ENCODE results near the gene FUCA1.
"Not testable (repeated sequence)": the region's sequence is repeated elsewhere in the genome, so short reads cannot be mapped to it uniquely, and the experiment has no call there.

Gene FUCA1

GRCh38 chr1:23862640-23863039 lies 5.5 kb downstream of the FUCA1 start:
- Histone ChIP-seq H3K27ac (ENCODE audit: low read length) (no peak overlapping the region), H3K9me3 (ENCODE audit: insufficient read depth, low read depth, low read length) (no peaks in the 10 kb centered on the region), H3K4me3 (ENCODE audit: low read length) (no peak overlapping the region), H3K4me1 (ENCODE audit: insufficient read depth, low read length) (no peaks in the 10 kb centered on the region), H3K9ac (ENCODE audit: low read depth, low read length) (no peak overlapping the region), H3K36me3 (ENCODE audit: insufficient read depth, low read depth, low read length) (no peaks in the 10 kb centered on the region), H3K27me3 (ENCODE audit: insufficient read depth, low read length) (peaks cover 26% of the 10 kb centered on the region)

GRCh38 chr1:23854568-23854967 lies 13.5 kb downstream of the FUCA1 start:
- Histone ChIP-seq H3K27ac (ENCODE audit: low read length) (no peak overlapping the region), H3K4me3 (ENCODE audit: low read length) (no peak overlapping the region), H3K9ac (ENCODE audit: low read depth, low read length) (no peak overlapping the region)

GRCh38 chr1:23853124-23853523 lies 15.0 kb downstream of the FUCA1 start:
- not testable (repeated sequence) for H3K27me3 ChIP-seq (ENCODE audit: insufficient read depth, low read length); H3K27ac ChIP-seq (ENCODE audit: low read length); H3K36me3 ChIP-seq (ENCODE audit: insufficient read depth, low read depth, low read length); H3K9ac ChIP-seq (ENCODE audit: low read depth, low read length); H3K4me3 ChIP-seq (ENCODE audit: low read length); H3K4me1 ChIP-seq (ENCODE audit: insufficient read depth, low read length); H3K9me3 ChIP-seq (ENCODE audit: insufficient read depth, low read depth, low read length)

More at GRCh38 chr1:23854568-23854967, 13.5 kb downstream of the FUCA1 start:
- Histone ChIP-seq H3K36me3 (ENCODE audit: insufficient read depth, low read depth, low read length) (no peaks in the 10 kb centered on the region), H3K27me3 (ENCODE audit: insufficient read depth, low read length) (no peaks in the 10 kb centered on the region), H3K4me1 (ENCODE audit: insufficient read depth, low read length) (no peaks in the 10 kb centered on the region), H3K9me3 (ENCODE audit: insufficient read depth, low read depth, low read length) (no peaks in the 10 kb centered on the region)

- H3K9me3 ChIP-seq (ENCODE audit: insufficient read depth, low read depth, low read length); H3K4me3 ChIP-seq (ENCODE audit: low read length); H3K27me3 ChIP-seq (ENCODE audit: insufficient read depth, low read length); H3K4me1 ChIP-seq (ENCODE audit: insufficient read depth, low read length); H3K36me3 ChIP-seq (ENCODE audit: insufficient read depth, low read depth, low read length); H3K9ac ChIP-seq (ENCODE audit: low read depth, low read length); H3K27ac ChIP-seq (ENCODE audit: low read length): not testable (repeated sequence)
Observed at GRCh38 chr1:23851406-23851805, 16.7 kb downstream of the FUCA1 start.

GRCh38 chr1:23848673-23849616 lies 19.1 kb downstream of the FUCA1 start:
- H3K27me3 ChIP-seq (ENCODE audit: insufficient read depth, low read length) = no peaks in the 10 kb centered on the region
- no peaks in the 10 kb centered on the region for H3K36me3 ChIP-seq (ENCODE audit: insufficient read depth, low read depth, low read length)
- no peaks in the 10 kb centered on the region for H3K4me1 ChIP-seq (ENCODE audit: insufficient read depth, low read length)
- H3K4me3 ChIP-seq (ENCODE audit: low read length) = no peak overlapping the region
- H3K9me3 ChIP-seq (ENCODE audit: insufficient read depth, low read depth, low read length) = no peaks in the 10 kb centered on the region
- H3K27ac ChIP-seq (ENCODE audit: low read length) = no peak overlapping the region
- no peak overlapping the region for H3K9ac ChIP-seq (ENCODE audit: low read depth, low read length)

- not testable (repeated sequence) for H3K36me3 ChIP-seq (ENCODE audit: insufficient read depth, low read depth, low read length); H3K9me3 ChIP-seq (ENCODE audit: insufficient read depth, low read depth, low read length); H3K9ac ChIP-seq (ENCODE audit: low read depth, low read length); H3K4me3 ChIP-seq (ENCODE audit: low read length); H3K4me1 ChIP-seq (ENCODE audit: insufficient read depth, low read length); H3K27ac ChIP-seq (ENCODE audit: low read length); H3K27me3 ChIP-seq (ENCODE audit: insufficient read depth, low read length)
Observed at GRCh38 chr1:23847482-23848095, 20.5 kb downstream of the FUCA1 start.

GRCh38 chr1:23845163-23845562 lies 22.9 kb downstream of the FUCA1 start:
- no peak overlapping the region for H3K9ac ChIP-seq (ENCODE audit: low read depth, low read length)
- H3K27ac ChIP-seq (ENCODE audit: low read length) = no peak overlapping the region
- no peaks in the 10 kb centered on the region for H3K27me3 ChIP-seq (ENCODE audit: insufficient read depth, low read length)
- H3K4me3 ChIP-seq (ENCODE audit: low read length) = no peak overlapping the region
- H3K4me1 ChIP-seq (ENCODE audit: insufficient read depth, low read length) = no peaks in the 10 kb centered on the region
- no peaks in the 10 kb centered on the region for H3K36me3 ChIP-seq (ENCODE audit: insufficient read depth, low read depth, low read length)
- no peaks in the 10 kb centered on the region for H3K9me3 ChIP-seq (ENCODE audit: insufficient read depth, low read depth, low read length)

- Histone ChIP-seq H3K4me1 (ENCODE audit: insufficient read depth, low read length) (no peaks in the 10 kb centered on the region), H3K9ac (ENCODE audit: low read depth, low read length) (no peak overlapping the region), H3K27ac (ENCODE audit: low read length) (no peak overlapping the region), H3K27me3 (ENCODE audit: insufficient read depth, low read length) (no peaks in the 10 kb centered on the region), H3K4me3 (ENCODE audit: low read length) (no peak overlapping the region), H3K9me3 (ENCODE audit: insufficient read depth, low read depth, low read length) (no peaks in the 10 kb centered on the region), H3K36me3 (ENCODE audit: insufficient read depth, low read depth, low read length) (no peaks in the 10 kb centered on the region)
Observed at GRCh38 chr1:23843644-23844043, 24.4 kb downstream of the FUCA1 start.

GRCh38 chr1:23838401-23838866 lies 29.7 kb downstream of the FUCA1 start:
- H3K9me3 ChIP-seq (ENCODE audit: insufficient read depth, low read depth, low read length) = no peaks in the 10 kb centered on the region
- H3K27me3 ChIP-seq (ENCODE audit: insufficient read depth, low read length) = peaks cover 23% of the 10 kb centered on the region
- no peak overlapping the region for H3K9ac ChIP-seq (ENCODE audit: low read depth, low read length)
- H3K4me1 ChIP-seq (ENCODE audit: insufficient read depth, low read length) = peaks cover 3% of the 10 kb centered on the region; the same call in 1 of the 2 replicates
- H3K36me3 ChIP-seq (ENCODE audit: insufficient read depth, low read depth, low read length) = no peaks in the 10 kb centered on the region
- H3K4me3 ChIP-seq (ENCODE audit: low read length) = peak overlapping the region; percentile 61
- H3K27ac ChIP-seq (ENCODE audit: low read length) = no peak overlapping the region

GRCh38 chr1:23837908-23838307 lies 30.2 kb downstream of the FUCA1 start:
- Histone ChIP-seq H3K4me3 (ENCODE audit: low read length) (peak overlapping the region; percentile 61), H3K9ac (ENCODE audit: low read depth, low read length) (no peak overlapping the region), H3K27ac (ENCODE audit: low read length) (no peak overlapping the region), H3K36me3 (ENCODE audit: insufficient read depth, low read depth, low read length) (no peaks in the 10 kb centered on the region), H3K27me3 (ENCODE audit: insufficient read depth, low read length) (peaks cover 23% of the 10 kb centered on the region), H3K4me1 (ENCODE audit: insufficient read depth, low read length) (peaks cover 3% of the 10 kb centered on the region; the same call in 1 of the 2 replicates), H3K9me3 (ENCODE audit: insufficient read depth, low read depth, low read length) (no peaks in the 10 kb centered on the region)

- Histone ChIP-seq H3K4me3 (ENCODE audit: low read length) (no peak overlapping the region), H3K36me3 (ENCODE audit: insufficient read depth, low read depth, low read length) (no peaks in the 10 kb centered on the region)
Observed at GRCh38 chr1:23836037-23836436, 32.1 kb downstream of the FUCA1 start.

GRCh38 chr1:23834156-23834555 lies 33.9 kb downstream of the FUCA1 start:
- H3K4me1 ChIP-seq (ENCODE audit: insufficient read depth, low read length); H3K9me3 ChIP-seq (ENCODE audit: insufficient read depth, low read depth, low read length); H3K9ac ChIP-seq (ENCODE audit: low read depth, low read length); H3K36me3 ChIP-seq (ENCODE audit: insufficient read depth, low read depth, low read length); H3K4me3 ChIP-seq (ENCODE audit: low read length); H3K27ac ChIP-seq (ENCODE audit: low read length): not testable (repeated sequence)
- H3K27me3 ChIP-seq (ENCODE audit: insufficient read depth, low read length) = peaks cover 23% of the 10 kb centered on the region

More at GRCh38 chr1:23836037-23836436, 32.1 kb downstream of the FUCA1 start:
- H3K9me3 ChIP-seq (ENCODE audit: insufficient read depth, low read depth, low read length) = no peaks in the 10 kb centered on the region
- no peak overlapping the region for H3K9ac ChIP-seq (ENCODE audit: low read depth, low read length)
- H3K27ac ChIP-seq (ENCODE audit: low read length) = no peak overlapping the region
- H3K4me1 ChIP-seq (ENCODE audit: insufficient read depth, low read length) = peaks cover 3% of the 10 kb centered on the region; the same call in 1 of the 2 replicates
- H3K27me3 ChIP-seq (ENCODE audit: insufficient read depth, low read length) = peaks cover 23% of the 10 kb centered on the region

All from iPS-20b (cell line).